Activated CD8-positive, alpha-beta T cell treated with anti-CD3 and anti-CD28 coated beads for 36 hours (primary cell): Measurements from ENCODE around the gene TLCD1. TPM values are rescaled to one million over a fixed set of nuclear protein-coding genes. Genes with fewer than 3 reads are reported as not detected.

Source experiments
- ATAC-seq: fragments of 200-7000 bp; cut with Tn5 transposase; one replicate; pipeline ENCODE4 v1.10.0; 2021; ENCODE audit warnings: mild to moderate bottlenecking, moderate library complexity
- CTCF ChIA-PET: fragments of 350-600 bp; sonication (Branson Sonifier 250); formaldehyde crosslinking; loops from one replicate; lab custom pipeline; 2021; ENCODE audit warnings: antibody characterized with exemption; lab: Charles Lee
- POLR2A ChIA-PET: fragments of 350-600 bp; sonication (Branson Sonifier 250); formaldehyde crosslinking; loops from one replicate; lab custom pipeline; 2021; ENCODE audit warnings: antibody characterized with exemption; lab: Charles Lee
- DNase-seq: peaks from one replicate; pipeline ENCODE4 v3.0.0-alpha.2; 2020
- H3K27ac Mint-ChIP-seq: one replicate; pipeline ENCODE4 v1.8.0; 2021; ENCODE audit warnings: mild to moderate bottlenecking, mixed read lengths
- H3K27me3 Mint-ChIP-seq: one replicate; pipeline ENCODE4 v1.8.0; 2021; ENCODE audit warnings: mixed read lengths
- H3K36me3 Mint-ChIP-seq: one replicate; pipeline ENCODE4 v1.8.0; 2021; ENCODE audit warnings: low read depth, mixed read lengths
- H3K4me1 Mint-ChIP-seq: one replicate; pipeline ENCODE4 v1.8.0; 2021; ENCODE audit warnings: low read depth, mixed read lengths
- H3K4me3 Mint-ChIP-seq: one replicate; pipeline ENCODE4 v1.8.0; 2021; ENCODE audit warnings: mild to moderate bottlenecking, moderate library complexity, mixed read lengths
- H3K9me3 Mint-ChIP-seq: one replicate; pipeline ENCODE4 v1.8.0; 2021; ENCODE audit warnings: mixed read lengths
- CTCF ChIP-seq: fragments of 200-600 bp; IDR thresholded peaks from one replicate; pipeline ENCODE4 v1.8.0; 2022; ENCODE audit warnings: antibody characterized with exemption, mild to moderate bottlenecking
- intact Hi-C: fragments of 100-400 bp; cut with micrococcal nuclease; formaldehyde crosslinking; loops from one replicate; pipeline ENCODE4 v1.10.0; 2022
- total RNA-seq, 2 experiments: library from RNA; stranded (reverse); gene quantifications; one replicate each; pipeline ENCODE4 v1.2.3, GENCODE V29; 2021

Gene TLCD1
- total RNA-seq, 2 experiments from 2014 or later: 6.5 to 8.7 TPM

- POLR2A ChIA-PET: interaction anchor here (0.7 to 20.7 kb wide), 9 partner anchors 12 to 724 kb away, joined by 3 to 480 read pairs (median 3); partner anchors contain the start of genes NEK8, PROCA1, RPL23A and TLCD1
- CTCF ChIA-PET: interaction anchor here (0.6 to 17.1 kb wide), 34 partner anchors 11 to 201 kb away, joined by 3 to 609 read pairs (median 4); partner anchors contain the start of genes BLTP2, FAM222B, NEK8 and PHF12
- H3K4me3 Mint-ChIP-seq: no peak overlapping the region
- TF ChIP-seq CTCF: peak; percentile 100
- H3K27me3 Mint-ChIP-seq: no peaks in the 10 kb centered on the region
- DNase-seq (peak; percentile 98), ATAC-seq (peak; percentile 93)
- H3K36me3 Mint-ChIP-seq: peaks cover 46% of the 10 kb centered on the region
- intact Hi-C loops: loop anchor here (1.0 kb wide), 1 partner anchor 23 kb away; no protein-coding TSS in a partner anchor
- H3K4me1 Mint-ChIP-seq: peaks cover 46% of the 10 kb centered on the region
- H3K9me3 Mint-ChIP-seq: no peaks in the 10 kb centered on the region
- peak overlapping the region; percentile 38 for H3K27ac Mint-ChIP-seq
Observed at GRCh38 chr17:28750178-28751047, 24.4 kb upstream of the TLCD1 start.

- Mint-ChIP-seq H3K27me3 (no peaks in the 10 kb centered on the region), H3K36me3 (peaks cover 52% of the 10 kb centered on the region), H3K9me3 (no peaks in the 10 kb centered on the region), H3K27ac (peak overlapping the region; percentile 38), H3K4me1 (peaks cover 46% of the 10 kb centered on the region), H3K4me3 (no peak overlapping the region)
- ChIA-PET POLR2A (interaction anchor here (1.0 to 20.7 kb wide), 7 partner anchors 11 to 143 kb away, joined by 3 to 480 read pairs (median 4); partner anchors contain the start of genes NEK8, PROCA1, RPL23A and TLCD1), CTCF (interaction anchor here (0.6 to 17.1 kb wide), 30 partner anchors 10 to 202 kb away, joined by 3 to 609 read pairs (median 4); partner anchors contain the start of genes FAM222B, NEK8, PHF12 and PROCA1)
- intact Hi-C loops: loop anchor here (1.0 kb wide), 1 partner anchor 22 kb away; no protein-coding TSS in a partner anchor
- no peak for TF ChIP-seq CTCF
- ATAC-seq (no peak), DNase-seq (no peak)
Observed at GRCh38 chr17:28749516-28750177, 23.6 kb upstream of the TLCD1 start.

GRCh38 chr17:28748852-28749515 is 23.0 kb upstream of the TLCD1 start:
- DNase-seq (no peak), ATAC-seq (no peak)
- intact Hi-C loops: no loop called here
- ChIA-PET CTCF (interaction anchor here (0.8 to 17.1 kb wide), 13 partner anchors 9 to 149 kb away, joined by 3 to 609 read pairs (median 4); partner anchors contain the start of genes NEK8, PROCA1 and TLCD1), POLR2A (interaction anchor here (1.1 to 20.7 kb wide), 6 partner anchors 10 to 201 kb away, joined by 3 to 480 read pairs (median 6); partner anchors contain the start of genes NEK8, PROCA1, RPL23A and TLCD1)
- no peak for TF ChIP-seq CTCF
- H3K36me3 Mint-ChIP-seq: peaks cover 53% of the 10 kb centered on the region
- H3K9me3 Mint-ChIP-seq: no peaks in the 10 kb centered on the region
- peaks cover 46% of the 10 kb centered on the region for H3K4me1 Mint-ChIP-seq
- H3K27ac Mint-ChIP-seq: peak overlapping the region; percentile 50
- no peaks in the 10 kb centered on the region for H3K27me3 Mint-ChIP-seq
- H3K4me3 Mint-ChIP-seq: peak overlapping the region; percentile 1

- peaks cover 46% of the 10 kb centered on the region for H3K4me1 Mint-ChIP-seq
Observed at GRCh38 chr17:28747801-28748750, 22.0 kb upstream of the TLCD1 start.

More at GRCh38 chr17:28747801-28748750, 22.0 kb upstream of the TLCD1 start:
- ATAC-seq (no peak), DNase-seq (no peak)
- ChIA-PET POLR2A (interaction anchor here (1.2 to 20.7 kb wide), 3 partner anchors 9 to 201 kb away, joined by 4 to 480 read pairs (median 8); partner anchors contain the start of genes NEK8, RPL23A and TLCD1), CTCF (interaction anchor here (3.7 to 17.1 kb wide), 4 partner anchors 15 to 62 kb away, joined by 22 to 609 read pairs (median 74); partner anchors contain the start of genes NEK8 and TLCD1)
- no peaks in the 10 kb centered on the region for H3K9me3 Mint-ChIP-seq
- no peak for TF ChIP-seq CTCF
- no peak overlapping the region for H3K4me3 Mint-ChIP-seq
- peaks cover 53% of the 10 kb centered on the region for H3K36me3 Mint-ChIP-seq
- H3K27ac Mint-ChIP-seq: peak overlapping the region; percentile 50
- H3K27me3 Mint-ChIP-seq: no peaks in the 10 kb centered on the region
- intact Hi-C loops: no loop called here
